Activated CD4-positive, alpha-beta T cell treated with anti-CD3 and anti-CD28 coated beads, Interleukin-10, Interleukin-2, amounts not matched to agents 100 ng/mL and 50 ng/mL, durations not matched to agents 16 hours and 8 hours (primary cell): ENCODE data around the gene LIPC.
"Not testable (repeated sequence)": the region's sequence is repeated elsewhere in the genome, so short reads cannot be mapped to it uniquely, and the experiment has no call there.

ENCODE experiments used
- DNase-seq: peaks from one replicate; pipeline ENCODE4 v3.0.0-alpha.2; 2020

LIPC gene

DNA sequence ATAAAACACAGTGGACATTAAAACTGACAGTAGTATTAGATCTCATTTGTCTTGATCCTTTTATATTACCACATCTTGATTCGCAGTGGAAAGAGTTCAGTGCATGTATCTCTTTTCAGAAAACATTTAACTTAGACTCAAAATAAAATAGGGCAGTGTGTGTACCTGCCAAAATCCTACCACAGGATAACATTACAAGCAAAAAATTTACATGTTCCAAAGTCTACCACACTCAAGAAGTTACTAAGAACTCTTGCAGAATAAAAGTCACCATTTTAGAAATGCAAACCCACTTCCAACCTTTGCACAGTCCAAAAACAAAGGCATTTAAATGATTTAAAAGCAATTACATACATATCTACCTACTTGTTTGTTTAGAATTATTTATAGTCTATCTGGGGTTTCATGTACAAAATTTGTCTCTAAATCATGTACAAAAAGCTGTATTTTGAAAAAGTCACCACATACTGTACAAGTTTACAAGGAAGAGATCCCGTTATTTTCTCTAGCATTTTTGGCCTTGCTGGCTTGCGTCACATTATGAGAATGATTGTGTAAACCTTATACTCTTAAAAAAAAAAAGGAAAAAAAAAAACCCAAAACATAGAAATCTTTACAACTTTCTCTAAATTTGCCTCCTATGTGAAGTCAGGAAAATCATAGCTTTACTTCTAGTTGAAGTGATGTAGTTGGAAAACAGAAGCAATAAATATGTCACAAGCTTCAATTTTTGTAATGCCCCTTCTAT, 163.9 kb downstream of the LIPC start:
- DNase-seq: no peak

DNA sequence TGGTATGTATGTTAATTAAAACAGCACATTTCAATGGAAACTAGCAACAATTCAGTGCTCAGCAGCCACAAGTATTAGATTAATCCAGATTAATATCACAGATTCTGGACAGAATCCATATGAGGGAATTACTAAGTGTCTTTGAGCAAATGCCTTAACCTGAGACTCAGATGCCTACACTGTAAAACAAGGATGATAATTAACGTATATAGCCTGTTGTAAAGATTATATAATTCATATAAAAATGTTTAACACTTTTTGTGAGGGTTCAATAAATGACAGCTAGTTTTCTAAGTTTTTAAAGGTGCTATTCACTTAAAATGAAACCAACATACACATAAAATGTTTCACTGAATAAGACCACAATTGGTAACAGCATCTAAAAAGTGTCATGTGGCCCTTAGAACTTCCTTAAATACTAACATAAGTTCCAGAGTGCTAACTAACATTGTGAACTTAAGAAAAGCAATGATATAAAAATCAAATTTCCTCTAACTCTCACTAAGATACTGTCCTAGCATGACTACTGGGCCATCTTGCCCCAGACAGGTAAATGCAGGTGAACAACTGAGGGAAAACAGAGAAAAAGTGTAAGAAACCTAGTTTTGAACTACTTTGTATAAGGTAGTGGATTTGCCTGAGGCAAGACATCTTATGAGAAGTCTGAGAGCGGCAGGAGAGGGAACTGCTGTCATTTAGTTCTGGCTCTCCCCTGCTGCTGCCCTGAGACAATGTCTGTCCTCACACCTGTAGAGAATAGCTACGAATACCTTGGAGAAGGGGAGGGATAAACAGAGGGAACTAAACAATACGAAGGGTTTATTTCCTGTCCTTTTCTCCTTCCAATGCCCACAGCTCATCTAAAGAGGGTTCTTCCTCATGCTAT, 166.4 kb downstream of the LIPC start:
- DNase-seq: no peak

DNA sequence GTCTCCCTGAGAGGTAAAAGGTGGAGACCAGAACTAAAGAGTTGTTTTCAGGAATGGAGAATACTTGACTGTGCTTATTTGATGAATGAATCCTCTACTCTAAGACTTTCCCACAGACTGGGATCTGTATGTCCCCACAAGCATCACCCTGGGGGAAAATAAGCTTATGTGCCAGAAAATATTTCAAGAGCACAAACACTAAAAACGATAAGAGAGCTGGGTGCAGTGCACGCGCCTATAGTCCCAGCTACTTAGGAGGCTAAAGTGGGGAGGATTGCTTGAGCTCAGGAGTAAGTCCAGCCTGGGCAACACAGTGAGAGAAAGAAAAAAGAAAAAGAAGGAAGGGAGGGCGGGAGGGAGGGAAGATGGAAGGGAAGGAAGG, 167.0 kb downstream of the LIPC start:
- no peak for DNase-seq

DNA sequence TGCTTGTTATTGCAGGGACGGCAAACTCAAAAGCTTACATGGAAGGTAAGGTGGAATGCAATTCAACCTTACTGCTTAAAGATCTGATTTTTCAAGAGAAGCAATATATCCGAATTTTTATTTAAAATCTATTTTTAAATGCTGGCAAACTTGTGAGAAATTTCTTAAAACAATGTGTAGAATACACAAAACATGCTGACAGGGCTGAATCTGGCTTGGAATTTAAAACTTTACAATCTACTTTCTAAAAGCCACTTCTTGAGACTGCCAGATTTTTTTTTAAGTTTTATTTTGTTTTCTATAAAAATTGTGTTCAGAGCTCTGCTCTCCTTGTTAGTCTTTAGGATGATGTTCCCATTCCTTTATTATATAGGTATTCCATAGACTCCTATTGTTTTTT, 171.0 kb downstream of the LIPC start:
- DNase-seq: no peak

DNA sequence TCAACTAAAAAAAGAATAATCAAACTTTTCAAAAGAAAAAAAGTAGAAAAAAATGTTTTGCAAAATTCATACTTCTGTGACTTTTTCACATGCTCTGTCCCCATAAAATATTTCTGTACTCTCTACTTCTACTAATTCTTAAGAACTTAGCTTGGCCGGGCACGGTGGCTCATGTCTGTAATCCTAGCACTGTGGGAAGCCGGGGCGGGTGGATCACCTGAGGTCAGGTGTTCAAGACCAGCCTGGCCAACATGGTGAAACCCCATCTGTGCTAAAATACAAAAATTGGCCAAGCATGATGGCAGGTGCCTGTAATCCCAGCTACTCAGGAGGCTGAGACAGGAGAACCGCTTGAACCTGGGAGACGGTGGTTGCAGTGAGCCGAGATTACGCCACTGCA, 172.1 kb downstream of the LIPC start:
- not testable (repeated sequence) for DNase-seq

DNA sequence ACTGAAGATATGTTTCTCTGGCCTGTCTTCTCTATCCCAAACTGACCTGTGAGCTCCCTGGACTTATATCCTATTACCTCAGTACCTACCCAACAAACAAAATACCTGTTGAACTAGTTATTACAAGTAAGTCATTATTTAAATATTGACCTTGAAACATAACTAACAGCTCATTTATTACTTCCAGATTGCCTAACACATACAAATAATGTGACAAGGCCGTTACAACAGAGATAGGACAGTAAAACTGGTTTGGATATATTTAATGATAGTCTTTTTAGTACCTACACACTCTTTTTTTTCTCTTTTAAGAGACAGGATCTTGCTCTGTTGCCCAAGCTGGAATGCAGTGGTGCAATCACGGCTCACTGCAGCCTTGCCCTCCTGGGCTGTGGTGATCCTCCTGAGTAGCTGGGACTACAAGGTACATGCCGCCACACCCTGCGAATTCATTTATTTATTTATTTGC, 172.7 kb downstream of the LIPC start:
- no peak for DNase-seq

DNA sequence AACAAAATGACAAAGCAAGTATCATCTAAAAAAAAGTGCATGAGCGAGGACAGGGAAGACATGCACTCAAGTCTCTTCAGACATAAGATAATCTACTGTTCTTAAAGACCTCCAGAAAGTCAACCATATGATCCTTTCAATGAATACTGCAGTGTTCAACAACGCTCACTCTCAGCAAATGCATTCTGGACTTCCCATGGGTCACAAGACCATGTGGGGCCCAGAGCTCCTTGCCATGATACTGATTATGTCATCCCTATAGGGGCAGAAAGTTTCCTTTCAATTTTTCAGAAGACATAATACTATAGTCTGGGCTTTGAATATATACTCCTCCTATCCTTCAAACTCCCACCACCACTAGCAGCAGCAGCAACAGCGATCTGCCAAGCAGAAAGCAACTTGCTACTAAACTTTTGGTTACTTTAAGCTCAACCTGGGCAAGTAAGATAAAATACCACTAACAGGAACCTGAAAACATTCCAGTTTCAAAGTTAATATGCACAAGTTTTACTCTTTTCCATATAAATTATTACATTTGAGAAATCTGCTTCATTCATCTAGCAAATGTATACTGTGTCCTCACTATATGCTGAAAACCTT, 174.2 kb downstream of the LIPC start:
- DNase-seq: no peak

DNA sequence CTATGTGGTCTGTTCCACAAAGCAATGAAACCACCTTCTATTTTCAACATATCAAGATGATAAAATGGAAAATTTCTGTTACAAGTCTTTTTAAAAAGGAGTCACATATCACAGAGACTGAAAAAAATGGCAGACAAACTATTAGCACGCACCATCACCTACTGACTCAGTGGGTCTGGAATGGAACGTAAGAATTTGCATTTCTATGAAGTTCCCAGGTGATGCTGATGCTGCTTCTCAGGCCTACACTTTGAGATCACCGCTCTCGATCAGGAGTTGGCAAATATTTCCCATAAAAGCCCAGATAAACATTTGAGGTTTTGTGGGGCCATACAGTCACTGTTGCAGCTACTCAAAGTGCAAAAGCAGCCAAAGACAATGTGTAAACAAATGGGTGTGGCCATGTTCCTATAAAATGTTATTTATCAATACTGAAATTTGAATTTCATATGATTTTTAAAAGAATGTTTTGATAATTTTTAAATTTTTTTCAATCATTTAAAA, 174.8 kb downstream of the LIPC start:
- DNase-seq: no peak

DNA sequence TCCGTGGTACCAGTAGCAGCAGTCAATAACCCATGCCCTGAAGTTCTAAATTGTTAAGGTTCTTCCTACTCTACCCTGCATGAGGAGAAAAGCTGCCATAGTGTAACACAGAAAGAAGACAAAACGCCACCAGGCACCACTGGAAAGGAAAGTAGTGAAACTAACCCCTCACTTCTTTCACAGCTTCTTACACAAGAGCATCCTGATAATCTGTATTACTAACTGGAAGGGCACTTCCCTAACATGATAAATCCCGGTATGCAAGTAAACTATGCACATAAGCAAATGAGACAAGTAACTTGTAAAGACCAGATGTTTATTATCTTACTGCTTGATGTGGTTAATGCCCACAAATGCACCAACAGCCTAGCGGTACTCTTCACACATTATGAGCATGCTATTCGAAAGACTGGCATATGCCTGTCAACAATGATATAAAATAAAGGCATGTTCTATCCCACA, 176.4 kb downstream of the LIPC start:
- DNase-seq: no peak

DNA sequence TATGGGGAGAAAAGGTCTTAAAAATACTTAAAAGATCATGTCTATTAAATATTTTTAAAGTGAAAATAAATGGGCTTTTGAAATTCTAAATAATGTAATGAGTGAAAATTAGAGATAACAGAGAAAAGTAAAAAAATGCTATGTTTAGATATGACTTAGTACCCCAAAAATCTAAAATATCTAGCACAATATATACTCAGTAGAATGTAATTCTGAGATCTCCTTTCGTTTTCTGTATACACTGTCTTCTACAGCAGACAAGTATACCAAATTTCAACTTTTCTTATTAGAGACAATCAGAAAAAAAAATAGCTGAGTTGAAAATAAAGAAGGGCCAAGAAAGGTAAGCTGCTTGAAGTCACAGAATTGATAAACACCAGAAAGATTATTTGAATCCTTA, 176.9 kb downstream of the LIPC start:
- no peak for DNase-seq

DNA sequence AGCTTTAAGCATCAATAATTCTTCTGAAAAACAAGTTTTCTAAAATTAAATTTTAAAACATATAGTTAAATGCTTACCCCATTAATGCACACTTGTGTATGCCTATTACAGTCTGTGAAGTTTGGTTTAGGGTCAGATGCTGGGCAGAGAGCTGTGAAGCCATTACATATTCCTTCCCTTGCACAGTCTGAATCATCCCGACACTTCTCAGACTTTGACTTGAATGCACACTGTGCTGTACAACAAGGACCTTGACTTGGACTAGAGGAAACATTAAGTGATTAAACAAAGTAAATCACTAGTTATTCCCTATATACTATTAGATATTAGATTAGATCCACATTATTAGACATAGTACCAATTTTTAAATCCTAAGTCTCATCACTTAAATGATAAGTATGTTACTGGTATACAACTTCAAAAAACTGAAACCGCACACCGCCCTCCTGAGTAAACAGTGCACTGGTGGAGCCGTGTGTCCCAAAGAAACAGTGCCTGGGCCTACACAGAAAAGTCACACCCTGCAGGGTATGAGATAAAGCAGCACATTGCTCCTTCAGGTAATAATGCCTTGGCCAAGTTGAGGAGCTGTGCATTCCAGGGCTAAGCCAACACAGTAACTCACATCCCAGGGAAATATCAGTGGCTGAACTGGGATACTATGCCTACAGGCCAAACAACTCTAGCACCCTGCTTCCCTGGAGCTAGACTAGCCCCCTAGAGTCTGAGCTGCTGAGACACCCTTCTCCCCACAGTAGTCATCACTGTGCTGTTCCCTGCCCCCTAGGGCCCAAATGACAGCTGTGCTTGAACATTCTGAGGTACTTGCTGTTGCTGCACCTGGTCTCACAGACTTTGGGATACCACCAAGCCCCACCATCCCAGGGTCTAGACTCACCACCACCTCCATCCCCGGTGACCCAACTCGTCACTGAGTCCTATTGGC, 180.2 kb downstream of the LIPC start:
- no peak for DNase-seq

DNA sequence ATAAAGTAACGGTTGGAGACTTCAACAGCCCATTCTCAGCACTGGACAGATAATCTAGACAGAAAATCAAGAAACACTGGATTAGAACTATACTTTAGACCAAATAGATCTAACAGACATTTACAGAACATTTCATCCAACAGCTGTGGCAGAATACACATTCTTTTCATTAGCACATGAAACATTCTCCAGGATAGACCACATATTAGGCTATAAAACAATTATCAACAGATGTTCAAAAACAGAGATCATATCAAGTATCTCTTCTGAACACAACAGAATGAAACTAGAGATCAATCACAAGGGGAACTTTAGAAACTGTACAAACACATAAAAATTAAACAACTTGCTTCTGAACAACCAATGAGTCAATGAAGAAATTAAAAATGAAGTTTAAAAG, 184.4 kb downstream of the LIPC start:
- DNase-seq: no peak
